HEK293 (cell line): Measurements from ENCODE around the gene PPP1R15B.

Experiments used
- BCL11A ChIP-seq: fragments of 450-650 bp; formaldehyde crosslinking; IDR thresholded peaks from 2 replicates; pipeline ENCODE4 v1.5.1; 2016; ENCODE audit warnings: low read depth, missing biosample characterization, missing genetic modification characterization
- GLI4 ChIP-seq: fragments of 450-650 bp; formaldehyde crosslinking; IDR thresholded peaks from 2 replicates; pipeline ENCODE4 v1.5.1; 2016; ENCODE audit warnings: missing biosample characterization, missing genetic modification characterization
- OSR2 ChIP-seq: fragments of 450-650 bp; formaldehyde crosslinking; IDR thresholded peaks from 2 replicates; pipeline ENCODE4 v1.5.1; 2016; ENCODE audit warnings: missing biosample characterization, missing genetic modification characterization
- REPIN1 ChIP-seq: fragments of 450-650 bp; formaldehyde crosslinking; IDR thresholded peaks from 2 replicates; pipeline ENCODE4 v1.5.1; 2017; ENCODE audit warnings: missing biosample characterization, missing genetic modification characterization, low read depth
- ZBTB17 ChIP-seq: fragments of 450-650 bp; formaldehyde crosslinking; IDR thresholded peaks from 2 replicates; pipeline ENCODE4 v1.5.1; 2016; ENCODE audit warnings: missing biosample characterization, missing genetic modification characterization
- ZEB2 ChIP-seq: fragments of 450-650 bp; formaldehyde crosslinking; IDR thresholded peaks from 2 replicates; pipeline ENCODE4 v1.5.1; 2016; ENCODE audit warnings: missing biosample characterization, missing genetic modification characterization
- ZNF155 ChIP-seq: fragments of 450-650 bp; formaldehyde crosslinking; IDR thresholded peaks from 2 replicates; pipeline ENCODE4 v1.5.1; 2016; ENCODE audit warnings: missing biosample characterization, missing genetic modification characterization
- ZNF169 ChIP-seq: fragments of 450-650 bp; formaldehyde crosslinking; IDR thresholded peaks from 2 replicates; pipeline ENCODE4 v1.5.1; 2016; ENCODE audit warnings: missing biosample characterization, missing genetic modification characterization
- ZNF2 ChIP-seq: fragments of 450-650 bp; formaldehyde crosslinking; IDR thresholded peaks from 2 replicates; pipeline ENCODE4 v1.5.1; 2016; ENCODE audit warnings: missing biosample characterization, missing genetic modification characterization
- ZNF211 ChIP-seq: fragments of 450-650 bp; formaldehyde crosslinking; IDR thresholded peaks from 2 replicates; pipeline ENCODE4 v1.5.1; 2016; ENCODE audit warnings: low read depth, missing biosample characterization, missing genetic modification characterization
- ZNF221 ChIP-seq: fragments of 450-650 bp; formaldehyde crosslinking; IDR thresholded peaks from 2 replicates; pipeline ENCODE4 v1.5.1; 2017; ENCODE audit warnings: missing biosample characterization, missing genetic modification characterization, borderline replicate concordance
- ZNF266 ChIP-seq: fragments of 450-650 bp; formaldehyde crosslinking; IDR thresholded peaks from 2 replicates; pipeline ENCODE4 v1.5.1; 2016; ENCODE audit warnings: missing biosample characterization, missing genetic modification characterization, low read depth
- ZNF37A ChIP-seq: fragments of 450-650 bp; IDR thresholded peaks from 2 replicates; pipeline ENCODE4 v1.5.1; 2018; ENCODE audit warnings: missing biosample characterization, missing genetic modification characterization
- ZNF555 ChIP-seq: fragments of 450-650 bp; formaldehyde crosslinking; conservative IDR thresholded peaks from 2 replicates; pipeline ENCODE4 v1.5.1; 2017; ENCODE audit warnings: missing biosample characterization, mild to moderate bottlenecking, missing genetic modification characterization, inconsistent platforms
- ZNF660 ChIP-seq: fragments of 450-650 bp; IDR thresholded peaks from 2 replicates; pipeline ENCODE4 v1.5.1; 2018; ENCODE audit warnings: missing biosample characterization, mild to moderate bottlenecking, missing genetic modification characterization
- ZNF670 ChIP-seq: fragments of 450-650 bp; formaldehyde crosslinking; IDR thresholded peaks from 2 replicates; pipeline ENCODE4 v1.5.1; 2016; ENCODE audit warnings: missing biosample characterization, missing genetic modification characterization, low read depth
- ZNF747 ChIP-seq: fragments of 450-650 bp; formaldehyde crosslinking; IDR thresholded peaks from 2 replicates; pipeline ENCODE4 v1.5.1; 2016; ENCODE audit warnings: missing biosample characterization, missing genetic modification characterization
- ZNF768 ChIP-seq: fragments of 450-650 bp; formaldehyde crosslinking; IDR thresholded peaks from 2 replicates; pipeline ENCODE4 v1.5.1; 2018; ENCODE audit warnings: missing biosample characterization, mild to moderate bottlenecking, missing genetic modification characterization
- ZSCAN16 ChIP-seq: fragments of 450-650 bp; formaldehyde crosslinking; IDR thresholded peaks from 2 replicates; pipeline ENCODE4 v1.5.1; 2016; ENCODE audit warnings: missing biosample characterization, missing genetic modification characterization
- TF ChIP-seq, protein P1 (sequence below): fragments of 450-650 bp; formaldehyde crosslinking; IDR thresholded peaks from 2 replicates; pipeline ENCODE4 v1.5.1; 2016; ENCODE audit warnings: missing biosample characterization, missing genetic modification characterization
- TF ChIP-seq, protein P2 (sequence below): fragments of 450-650 bp; formaldehyde crosslinking; IDR thresholded peaks from 2 replicates; pipeline ENCODE4 v1.5.1; 2016; ENCODE audit warnings: missing biosample characterization, missing genetic modification characterization
- TF ChIP-seq, protein P3 (sequence below): fragments of 450-650 bp; formaldehyde crosslinking; IDR thresholded peaks from 2 replicates; pipeline ENCODE4 v1.5.1; 2016; ENCODE audit warnings: missing biosample characterization, missing genetic modification characterization
- TF ChIP-seq, protein P4 (sequence below): fragments of 450-650 bp; formaldehyde crosslinking; IDR thresholded peaks from 2 replicates; pipeline ENCODE4 v1.5.1; 2017; ENCODE audit warnings: missing biosample characterization, missing genetic modification characterization
- TF ChIP-seq, protein P5 (sequence below): fragments of 450-650 bp; formaldehyde crosslinking; IDR thresholded peaks from 2 replicates; pipeline ENCODE4 v1.5.1; 2016; ENCODE audit warnings: missing biosample characterization, missing genetic modification characterization
- TF ChIP-seq, protein P6 (sequence below): IDR thresholded peaks from 2 replicates; pipeline ENCODE4 v1.6.1; 2011; ENCODE audit warnings: mild to moderate bottlenecking, low read depth, low read length, borderline replicate concordance
- TF ChIP-seq, protein P7 (sequence below): fragments of 450-650 bp; formaldehyde crosslinking; IDR thresholded peaks from 2 replicates; pipeline ENCODE4 v1.5.1; 2016; ENCODE audit warnings: missing biosample characterization, missing genetic modification characterization

PPP1R15B gene

DNA sequence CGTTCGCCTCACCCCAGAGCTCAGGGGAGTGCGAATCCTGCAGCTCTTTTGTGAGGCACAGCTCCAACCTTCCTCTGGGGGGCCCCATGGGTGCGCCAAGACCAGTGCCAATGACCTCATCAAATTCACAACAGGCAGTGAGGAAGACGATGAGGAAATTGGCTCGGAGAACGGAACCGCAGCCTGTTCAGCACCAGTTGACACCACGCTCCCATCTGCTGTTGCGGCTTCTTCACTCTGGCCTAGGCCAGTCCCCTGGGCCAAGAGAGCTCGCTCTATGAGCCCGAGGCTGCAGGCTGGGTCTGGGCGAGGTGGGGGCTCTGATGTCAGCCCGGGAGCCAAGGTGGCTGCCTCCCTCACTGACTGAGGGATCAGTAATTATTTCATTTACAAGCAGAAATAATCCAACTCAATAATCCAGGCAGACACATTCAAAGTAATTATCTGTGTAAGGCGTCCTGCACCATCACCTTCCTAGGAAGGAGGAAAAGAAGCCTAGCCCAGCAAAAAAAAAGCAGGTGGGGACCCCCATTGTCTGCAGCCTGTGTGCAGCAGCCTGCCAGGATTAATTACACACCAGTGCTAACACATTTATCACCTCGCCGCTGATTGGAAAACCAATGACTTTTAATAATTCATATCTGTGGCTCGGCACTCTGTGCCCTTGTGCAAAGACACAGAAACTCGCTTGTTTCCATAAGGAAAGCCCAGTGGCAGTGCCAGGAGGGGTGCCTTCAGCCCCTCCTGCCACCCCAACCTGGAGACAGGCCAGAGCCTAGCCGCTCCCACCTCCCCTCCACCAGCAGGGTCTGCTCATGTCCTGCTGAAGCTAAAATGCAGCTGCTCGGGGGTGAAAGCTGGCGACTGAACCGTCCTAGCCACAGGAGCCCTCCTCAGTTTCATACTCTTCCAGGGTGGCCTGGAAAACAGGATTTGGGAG, 53.8 kb downstream of the PPP1R15B start (continued):
- TF ChIP-seq, protein P1, sequence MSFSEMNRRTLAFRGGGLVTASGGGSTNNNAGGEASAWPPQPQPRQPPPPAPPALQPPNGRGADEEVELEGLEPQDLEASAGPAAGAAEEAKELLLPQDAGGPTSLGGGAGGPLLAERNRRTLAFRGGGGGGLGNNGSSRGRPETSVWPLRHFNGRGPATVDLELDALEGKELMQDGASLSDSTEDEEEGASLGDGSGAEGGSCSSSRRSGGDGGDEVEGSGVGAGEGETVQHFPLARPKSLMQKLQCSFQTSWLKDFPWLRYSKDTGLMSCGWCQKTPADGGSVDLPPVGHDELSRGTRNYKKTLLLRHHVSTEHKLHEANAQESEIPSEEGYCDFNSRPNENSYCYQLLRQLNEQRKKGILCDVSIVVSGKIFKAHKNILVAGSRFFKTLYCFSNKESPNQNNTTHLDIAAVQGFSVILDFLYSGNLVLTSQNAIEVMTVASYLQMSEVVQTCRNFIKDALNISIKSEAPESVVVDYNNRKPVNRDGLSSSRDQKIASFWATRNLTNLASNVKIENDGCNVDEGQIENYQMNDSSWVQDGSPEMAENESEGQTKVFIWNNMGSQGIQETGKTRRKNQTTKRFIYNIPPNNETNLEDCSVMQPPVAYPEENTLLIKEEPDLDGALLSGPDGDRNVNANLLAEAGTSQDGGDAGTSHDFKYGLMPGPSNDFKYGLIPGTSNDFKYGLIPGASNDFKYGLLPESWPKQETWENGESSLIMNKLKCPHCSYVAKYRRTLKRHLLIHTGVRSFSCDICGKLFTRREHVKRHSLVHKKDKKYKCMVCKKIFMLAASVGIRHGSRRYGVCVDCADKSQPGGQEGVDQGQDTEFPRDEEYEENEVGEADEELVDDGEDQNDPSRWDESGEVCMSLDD (tag by site-specific recombination), result no peak
- peak; percentile 31; the same call in 1 of the 2 replicates for TF ChIP-seq ZBTB17 (tag by site-specific recombination)
- TF ChIP-seq, protein P2, sequence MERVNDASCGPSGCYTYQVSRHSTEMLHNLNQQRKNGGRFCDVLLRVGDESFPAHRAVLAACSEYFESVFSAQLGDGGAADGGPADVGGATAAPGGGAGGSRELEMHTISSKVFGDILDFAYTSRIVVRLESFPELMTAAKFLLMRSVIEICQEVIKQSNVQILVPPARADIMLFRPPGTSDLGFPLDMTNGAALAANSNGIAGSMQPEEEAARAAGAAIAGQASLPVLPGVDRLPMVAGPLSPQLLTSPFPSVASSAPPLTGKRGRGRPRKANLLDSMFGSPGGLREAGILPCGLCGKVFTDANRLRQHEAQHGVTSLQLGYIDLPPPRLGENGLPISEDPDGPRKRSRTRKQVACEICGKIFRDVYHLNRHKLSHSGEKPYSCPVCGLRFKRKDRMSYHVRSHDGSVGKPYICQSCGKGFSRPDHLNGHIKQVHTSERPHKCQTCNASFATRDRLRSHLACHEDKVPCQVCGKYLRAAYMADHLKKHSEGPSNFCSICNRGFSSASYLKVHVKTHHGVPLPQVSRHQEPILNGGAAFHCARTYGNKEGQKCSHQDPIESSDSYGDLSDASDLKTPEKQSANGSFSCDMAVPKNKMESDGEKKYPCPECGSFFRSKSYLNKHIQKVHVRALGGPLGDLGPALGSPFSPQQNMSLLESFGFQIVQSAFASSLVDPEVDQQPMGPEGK (tag by site-specific recombination), result 0 out of 2 replicates have a peak, but pooled peaks have one; percentile 27
- no peak for TF ChIP-seq BCL11A
- TF ChIP-seq, protein P3, sequence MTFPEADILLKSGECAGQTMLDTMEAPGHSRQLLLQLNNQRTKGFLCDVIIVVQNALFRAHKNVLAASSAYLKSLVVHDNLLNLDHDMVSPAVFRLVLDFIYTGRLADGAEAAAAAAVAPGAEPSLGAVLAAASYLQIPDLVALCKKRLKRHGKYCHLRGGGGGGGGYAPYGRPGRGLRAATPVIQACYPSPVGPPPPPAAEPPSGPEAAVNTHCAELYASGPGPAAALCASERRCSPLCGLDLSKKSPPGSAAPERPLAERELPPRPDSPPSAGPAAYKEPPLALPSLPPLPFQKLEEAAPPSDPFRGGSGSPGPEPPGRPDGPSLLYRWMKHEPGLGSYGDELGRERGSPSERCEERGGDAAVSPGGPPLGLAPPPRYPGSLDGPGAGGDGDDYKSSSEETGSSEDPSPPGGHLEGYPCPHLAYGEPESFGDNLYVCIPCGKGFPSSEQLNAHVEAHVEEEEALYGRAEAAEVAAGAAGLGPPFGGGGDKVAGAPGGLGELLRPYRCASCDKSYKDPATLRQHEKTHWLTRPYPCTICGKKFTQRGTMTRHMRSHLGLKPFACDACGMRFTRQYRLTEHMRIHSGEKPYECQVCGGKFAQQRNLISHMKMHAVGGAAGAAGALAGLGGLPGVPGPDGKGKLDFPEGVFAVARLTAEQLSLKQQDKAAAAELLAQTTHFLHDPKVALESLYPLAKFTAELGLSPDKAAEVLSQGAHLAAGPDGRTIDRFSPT (tag by site-specific recombination), result no peak
- TF ChIP-seq, protein P4, sequence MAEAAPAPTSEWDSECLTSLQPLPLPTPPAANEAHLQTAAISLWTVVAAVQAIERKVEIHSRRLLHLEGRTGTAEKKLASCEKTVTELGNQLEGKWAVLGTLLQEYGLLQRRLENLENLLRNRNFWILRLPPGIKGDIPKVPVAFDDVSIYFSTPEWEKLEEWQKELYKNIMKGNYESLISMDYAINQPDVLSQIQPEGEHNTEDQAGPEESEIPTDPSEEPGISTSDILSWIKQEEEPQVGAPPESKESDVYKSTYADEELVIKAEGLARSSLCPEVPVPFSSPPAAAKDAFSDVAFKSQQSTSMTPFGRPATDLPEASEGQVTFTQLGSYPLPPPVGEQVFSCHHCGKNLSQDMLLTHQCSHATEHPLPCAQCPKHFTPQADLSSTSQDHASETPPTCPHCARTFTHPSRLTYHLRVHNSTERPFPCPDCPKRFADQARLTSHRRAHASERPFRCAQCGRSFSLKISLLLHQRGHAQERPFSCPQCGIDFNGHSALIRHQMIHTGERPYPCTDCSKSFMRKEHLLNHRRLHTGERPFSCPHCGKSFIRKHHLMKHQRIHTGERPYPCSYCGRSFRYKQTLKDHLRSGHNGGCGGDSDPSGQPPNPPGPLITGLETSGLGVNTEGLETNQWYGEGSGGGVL (tag by site-specific recombination), result no peak
- TF ChIP-seq, protein P5, sequence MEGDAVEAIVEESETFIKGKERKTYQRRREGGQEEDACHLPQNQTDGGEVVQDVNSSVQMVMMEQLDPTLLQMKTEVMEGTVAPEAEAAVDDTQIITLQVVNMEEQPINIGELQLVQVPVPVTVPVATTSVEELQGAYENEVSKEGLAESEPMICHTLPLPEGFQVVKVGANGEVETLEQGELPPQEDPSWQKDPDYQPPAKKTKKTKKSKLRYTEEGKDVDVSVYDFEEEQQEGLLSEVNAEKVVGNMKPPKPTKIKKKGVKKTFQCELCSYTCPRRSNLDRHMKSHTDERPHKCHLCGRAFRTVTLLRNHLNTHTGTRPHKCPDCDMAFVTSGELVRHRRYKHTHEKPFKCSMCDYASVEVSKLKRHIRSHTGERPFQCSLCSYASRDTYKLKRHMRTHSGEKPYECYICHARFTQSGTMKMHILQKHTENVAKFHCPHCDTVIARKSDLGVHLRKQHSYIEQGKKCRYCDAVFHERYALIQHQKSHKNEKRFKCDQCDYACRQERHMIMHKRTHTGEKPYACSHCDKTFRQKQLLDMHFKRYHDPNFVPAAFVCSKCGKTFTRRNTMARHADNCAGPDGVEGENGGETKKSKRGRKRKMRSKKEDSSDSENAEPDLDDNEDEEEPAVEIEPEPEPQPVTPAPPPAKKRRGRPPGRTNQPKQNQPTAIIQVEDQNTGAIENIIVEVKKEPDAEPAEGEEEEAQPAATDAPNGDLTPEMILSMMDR (tag by site-specific recombination), result no peak
- TF ChIP-seq ZNF660 (tag by site-specific recombination), result no peak
- no peak for TF ChIP-seq ZNF155 (tag by site-specific recombination)
- no peak for TF ChIP-seq ZNF266 (tag by site-specific recombination)
- no peak for TF ChIP-seq ZNF747 (tag by site-specific recombination)
- TF ChIP-seq OSR2 (tag by site-specific recombination), result no peak
- TF ChIP-seq ZSCAN16 (tag by site-specific recombination), result no peak
- TF ChIP-seq ZNF37A (tag by site-specific recombination), result no peak
- TF ChIP-seq REPIN1 (tag by site-specific recombination), result no peak
- no peak for TF ChIP-seq ZNF670
- TF ChIP-seq ZNF221 (tag by site-specific recombination), result no peak
- TF ChIP-seq ZNF211 (tag by site-specific recombination), result no peak
- no peak for TF ChIP-seq ZNF169 (tag by site-specific recombination)
- no peak for TF ChIP-seq ZNF768 (tag by site-specific recombination)
- TF ChIP-seq GLI4 (tag by site-specific recombination), result no peak
- no peak for TF ChIP-seq ZEB2 (tag by site-specific recombination)
- TF ChIP-seq ZNF2 (tag by site-specific recombination), result no peak
- TF ChIP-seq, protein P6, sequence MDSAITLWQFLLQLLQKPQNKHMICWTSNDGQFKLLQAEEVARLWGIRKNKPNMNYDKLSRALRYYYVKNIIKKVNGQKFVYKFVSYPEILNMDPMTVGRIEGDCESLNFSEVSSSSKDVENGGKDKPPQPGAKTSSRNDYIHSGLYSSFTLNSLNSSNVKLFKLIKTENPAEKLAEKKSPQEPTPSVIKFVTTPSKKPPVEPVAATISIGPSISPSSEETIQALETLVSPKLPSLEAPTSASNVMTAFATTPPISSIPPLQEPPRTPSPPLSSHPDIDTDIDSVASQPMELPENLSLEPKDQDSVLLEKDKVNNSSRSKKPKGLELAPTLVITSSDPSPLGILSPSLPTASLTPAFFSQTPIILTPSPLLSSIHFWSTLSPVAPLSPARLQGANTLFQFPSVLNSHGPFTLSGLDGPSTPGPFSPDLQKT, result no peak
- TF ChIP-seq, protein P7, sequence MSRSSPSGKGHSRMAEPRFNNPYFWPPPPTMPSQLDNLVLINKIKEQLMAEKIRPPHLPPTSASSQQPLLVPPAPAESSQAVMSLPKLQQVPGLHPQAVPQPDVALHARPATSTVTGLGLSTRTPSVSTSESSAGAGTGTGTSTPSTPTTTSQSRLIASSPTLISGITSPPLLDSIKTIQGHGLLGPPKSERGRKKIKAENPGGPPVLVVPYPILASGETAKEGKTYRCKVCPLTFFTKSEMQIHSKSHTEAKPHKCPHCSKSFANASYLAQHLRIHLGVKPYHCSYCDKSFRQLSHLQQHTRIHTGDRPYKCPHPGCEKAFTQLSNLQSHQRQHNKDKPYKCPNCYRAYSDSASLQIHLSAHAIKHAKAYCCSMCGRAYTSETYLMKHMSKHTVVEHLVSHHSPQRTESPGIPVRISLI (tag by site-specific recombination), result no peak
- TF ChIP-seq ZNF555 (tag by site-specific recombination), result no peak
